Hypothalamus (tissue), 51 donors: ENCODE results near the gene ETNK1.

Source experiments
- DNase-seq, 51 donors: peaks; one replicate each; lab custom pipeline; 2025; lab: John Stamatoyannopoulos, UW

Gene ETNK1

GRCh38 chr12:22731236-22731635 lies 106.3 kb downstream of the ETNK1 start:
- DNase-seq: no peak

GRCh38 chr12:22733756-22734155 lies 108.8 kb downstream of the ETNK1 start:
- no peak for DNase-seq

GRCh38 chr12:22738945-22739344 lies 114.0 kb downstream of the ETNK1 start:
- no peak for DNase-seq
